ENCODE results near the gene FBXL20. TPM values are rescaled to one million over a fixed set of nuclear protein-coding genes. Genes with fewer than 3 reads are reported as not detected.
"Not testable (repeated sequence)": the region's sequence is repeated elsewhere in the genome, so short reads cannot be mapped to it uniquely, and the experiment has no call there.

FBXL20 gene
- total RNA-seq, 1 donor from 2014 or later: 18.3 TPM

DNA sequence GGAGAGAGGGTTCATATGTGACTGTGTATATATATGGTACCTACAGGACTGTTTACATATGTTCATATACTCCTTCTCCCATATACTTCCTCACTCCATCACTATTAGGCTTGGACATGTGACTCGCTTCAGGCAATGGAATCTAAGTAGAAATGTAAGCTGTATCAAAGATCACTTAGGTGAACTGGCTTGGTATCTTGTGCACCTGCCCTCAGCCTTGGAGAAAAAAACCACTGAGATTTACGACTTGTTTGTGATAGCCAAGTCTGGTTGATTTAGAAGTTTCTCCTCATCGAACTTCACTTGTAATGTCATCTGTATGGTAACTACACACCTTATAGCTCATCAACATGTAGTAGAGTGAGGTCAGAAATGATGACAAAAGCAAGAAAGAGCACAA lies 59.9 kb downstream of the FBXL20 start:
- Histone ChIP-seq H3K27ac (ENCODE audit: low read depth, low read length) (no peak overlapping the region), H3K9me3 (ENCODE audit: insufficient read depth, low read depth, low read length) (no peaks in the 10 kb centered on the region), H3K4me3 (ENCODE audit: insufficient read depth, low read depth, low read length) (no peak overlapping the region), H3K4me2 (ENCODE audit: low read length) (no peak overlapping the region), H3K36me3 (ENCODE audit: insufficient read depth, low read length) (peaks cover 4% of the 10 kb centered on the region), H4K20me1 (ENCODE audit: insufficient read depth, low read length) (peaks cover 3% of the 10 kb centered on the region), H2AFZ (ENCODE audit: low read depth, low read length) (no peak overlapping the region), H3K79me2 (ENCODE audit: insufficient read depth, low read length) (no peaks in the 10 kb centered on the region), H3K9ac (ENCODE audit: low read length) (no peak overlapping the region), H3K4me1 (ENCODE audit: insufficient read depth, low read length) (no peaks in the 10 kb centered on the region), H3K27me3 (ENCODE audit: insufficient read depth, low read length) (no peaks in the 10 kb centered on the region)
- no peaks in the 10 kb centered on the region for H3K4me1 Mint-ChIP-seq (ENCODE audit: low read depth, unreplicated experiment)
- TF ChIP-seq, protein P1, sequence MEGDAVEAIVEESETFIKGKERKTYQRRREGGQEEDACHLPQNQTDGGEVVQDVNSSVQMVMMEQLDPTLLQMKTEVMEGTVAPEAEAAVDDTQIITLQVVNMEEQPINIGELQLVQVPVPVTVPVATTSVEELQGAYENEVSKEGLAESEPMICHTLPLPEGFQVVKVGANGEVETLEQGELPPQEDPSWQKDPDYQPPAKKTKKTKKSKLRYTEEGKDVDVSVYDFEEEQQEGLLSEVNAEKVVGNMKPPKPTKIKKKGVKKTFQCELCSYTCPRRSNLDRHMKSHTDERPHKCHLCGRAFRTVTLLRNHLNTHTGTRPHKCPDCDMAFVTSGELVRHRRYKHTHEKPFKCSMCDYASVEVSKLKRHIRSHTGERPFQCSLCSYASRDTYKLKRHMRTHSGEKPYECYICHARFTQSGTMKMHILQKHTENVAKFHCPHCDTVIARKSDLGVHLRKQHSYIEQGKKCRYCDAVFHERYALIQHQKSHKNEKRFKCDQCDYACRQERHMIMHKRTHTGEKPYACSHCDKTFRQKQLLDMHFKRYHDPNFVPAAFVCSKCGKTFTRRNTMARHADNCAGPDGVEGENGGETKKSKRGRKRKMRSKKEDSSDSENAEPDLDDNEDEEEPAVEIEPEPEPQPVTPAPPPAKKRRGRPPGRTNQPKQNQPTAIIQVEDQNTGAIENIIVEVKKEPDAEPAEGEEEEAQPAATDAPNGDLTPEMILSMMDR (IDR thresholded peaks at IDR 0.05; ENCODE audit: insufficient read depth, low read depth, low read length): no peak
- no peaks in the 10 kb centered on the region for H3K9me3 Mint-ChIP-seq (ENCODE audit: unreplicated experiment)
- no peak for FAIRE-seq
- H3K4me3 Mint-ChIP-seq (ENCODE audit: unreplicated experiment): no peak overlapping the region
- DNase-seq (ENCODE audit: low read depth): no peak
- no peak overlapping the region for H3K27ac Mint-ChIP-seq (ENCODE audit: unreplicated experiment)
- H3K27me3 Mint-ChIP-seq (ENCODE audit: low read depth, unreplicated experiment): no peaks in the 10 kb centered on the region
- H3K36me3 Mint-ChIP-seq (ENCODE audit: low read depth, unreplicated experiment): peaks cover 5% of the 10 kb centered on the region

DNA sequence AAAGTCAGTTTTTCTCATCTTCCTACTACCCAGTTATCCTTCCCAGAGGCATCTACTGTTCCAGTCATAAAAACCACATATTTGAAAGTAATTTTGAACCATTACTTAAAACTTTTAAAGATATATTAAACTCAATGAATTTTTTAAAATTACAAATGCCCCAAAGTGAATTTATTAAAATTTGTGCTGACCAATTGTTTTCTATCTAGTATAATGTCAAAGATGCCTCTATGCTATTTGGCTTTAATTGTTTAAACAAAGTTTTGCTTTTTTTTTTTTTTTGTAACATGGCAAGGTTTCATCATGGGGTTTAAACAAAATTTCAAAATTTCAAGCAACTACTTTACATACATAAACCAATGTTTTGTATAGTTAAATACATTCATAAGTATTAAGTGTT lies 60.7 kb downstream of the FBXL20 start:
- Mint-ChIP-seq H3K4me3 (ENCODE audit: unreplicated experiment) (no peak overlapping the region), H3K27ac (ENCODE audit: unreplicated experiment) (no peak overlapping the region), H3K4me1 (ENCODE audit: low read depth, unreplicated experiment) (no peaks in the 10 kb centered on the region), H3K27me3 (ENCODE audit: low read depth, unreplicated experiment) (no peaks in the 10 kb centered on the region), H3K36me3 (ENCODE audit: low read depth, unreplicated experiment) (peaks cover 9% of the 10 kb centered on the region), H3K9me3 (ENCODE audit: unreplicated experiment) (peaks cover 3% of the 10 kb centered on the region)
- peaks cover 4% of the 10 kb centered on the region for H3K36me3 ChIP-seq (ENCODE audit: insufficient read depth, low read length)
- peaks cover 3% of the 10 kb centered on the region for H4K20me1 ChIP-seq (ENCODE audit: insufficient read depth, low read length)
- H2AFZ ChIP-seq (ENCODE audit: low read depth, low read length): no peak overlapping the region
- H3K27me3 ChIP-seq (ENCODE audit: insufficient read depth, low read length): no peaks in the 10 kb centered on the region
- no peak overlapping the region for H3K27ac ChIP-seq (ENCODE audit: low read depth, low read length)
- H3K79me2 ChIP-seq (ENCODE audit: insufficient read depth, low read length): no peaks in the 10 kb centered on the region
- no peak overlapping the region for H3K4me3 ChIP-seq (ENCODE audit: insufficient read depth, low read depth, low read length)
- no peaks in the 10 kb centered on the region for H3K4me1 ChIP-seq (ENCODE audit: insufficient read depth, low read length)
- no peak for TF ChIP-seq EZH2 (IDR thresholded peaks at IDR 0.05; ENCODE audit: insufficient read depth, low read length)
- TF ChIP-seq, protein P1 (IDR thresholded peaks at IDR 0.05; ENCODE audit: insufficient read depth, low read depth, low read length): no peak
- no peaks in the 10 kb centered on the region for H3K9me3 ChIP-seq (ENCODE audit: insufficient read depth, low read depth, low read length)
- DNase-seq (ENCODE audit: low read depth) (no peak), FAIRE-seq (no peak)
- H3K9ac ChIP-seq (ENCODE audit: low read length): no peak overlapping the region
- H3K4me2 ChIP-seq (ENCODE audit: low read length): no peak overlapping the region

DNA sequence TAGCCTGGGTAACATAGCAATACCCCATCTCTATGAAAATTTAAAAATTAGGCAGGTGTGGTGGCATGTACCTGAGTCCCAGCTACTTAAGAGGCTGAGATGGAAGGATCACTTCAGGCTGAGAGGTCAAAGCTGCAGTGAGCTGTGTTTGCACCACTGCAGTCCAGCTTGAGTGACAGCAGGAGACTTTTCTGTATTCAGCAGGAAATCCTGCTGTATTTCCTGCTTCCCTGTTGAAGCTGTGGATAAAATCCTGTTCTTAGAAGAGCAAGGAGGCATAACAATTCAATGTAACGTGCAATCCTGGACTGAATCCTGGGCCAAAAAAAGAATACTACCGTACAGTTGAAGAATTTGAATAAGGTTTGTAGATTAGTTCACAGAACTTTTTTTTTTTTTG lies 62.2 kb downstream of the FBXL20 start:
- H3K4me3 Mint-ChIP-seq (ENCODE audit: unreplicated experiment): no peak overlapping the region
- Histone ChIP-seq H3K4me2 (ENCODE audit: low read length) (no peak overlapping the region), H4K20me1 (ENCODE audit: insufficient read depth, low read length) (no peaks in the 10 kb centered on the region), H3K4me3 (ENCODE audit: insufficient read depth, low read depth, low read length) (no peak overlapping the region), H3K36me3 (ENCODE audit: insufficient read depth, low read length) (peaks cover 4% of the 10 kb centered on the region), H3K27ac (ENCODE audit: low read depth, low read length) (no peak overlapping the region), H3K79me2 (ENCODE audit: insufficient read depth, low read length) (no peaks in the 10 kb centered on the region), H2AFZ (ENCODE audit: low read depth, low read length) (no peak overlapping the region), H3K9me3 (ENCODE audit: insufficient read depth, low read depth, low read length) (no peaks in the 10 kb centered on the region), H3K4me1 (ENCODE audit: insufficient read depth, low read length) (no peaks in the 10 kb centered on the region), H3K27me3 (ENCODE audit: insufficient read depth, low read length) (no peaks in the 10 kb centered on the region), H3K9ac (ENCODE audit: low read length) (no peak overlapping the region)
- peaks cover 15% of the 10 kb centered on the region for H3K36me3 Mint-ChIP-seq (ENCODE audit: low read depth, unreplicated experiment)
- H3K4me1 Mint-ChIP-seq (ENCODE audit: low read depth, unreplicated experiment): peaks cover 8% of the 10 kb centered on the region
- H3K9me3 Mint-ChIP-seq (ENCODE audit: unreplicated experiment): peaks cover 3% of the 10 kb centered on the region
- DNase-seq (ENCODE audit: low read depth) (no peak), FAIRE-seq (no peak)
- TF ChIP-seq EZH2 (IDR thresholded peaks at IDR 0.05; ENCODE audit: insufficient read depth, low read length): no peak
- H3K27ac Mint-ChIP-seq (ENCODE audit: unreplicated experiment): no peak overlapping the region
- no peaks in the 10 kb centered on the region for H3K27me3 Mint-ChIP-seq (ENCODE audit: low read depth, unreplicated experiment)

DNA sequence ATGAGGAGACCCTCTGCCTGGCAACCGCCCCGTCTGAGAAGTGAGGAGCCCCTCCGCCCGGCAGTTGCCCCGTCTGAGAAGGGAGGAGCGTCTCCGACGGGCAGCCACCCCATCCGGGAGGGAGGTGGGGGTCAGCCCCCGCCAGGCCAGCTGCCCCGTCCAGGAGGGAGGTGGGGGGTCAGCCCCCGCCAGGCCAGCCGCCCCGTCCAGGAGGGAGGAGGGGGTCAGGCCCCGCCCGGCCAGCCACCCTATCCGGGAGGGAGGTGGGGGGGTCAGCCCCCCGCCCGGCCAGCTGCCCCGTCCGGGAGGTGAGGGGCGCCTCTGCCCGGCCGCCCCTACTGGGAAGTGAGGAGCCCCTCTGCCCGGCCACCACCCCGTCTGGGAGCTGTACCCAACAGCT lies 63.8 kb downstream of the FBXL20 start:
- H3K4me3 Mint-ChIP-seq (ENCODE audit: unreplicated experiment); H3K9me3 Mint-ChIP-seq (ENCODE audit: unreplicated experiment); H4K20me1 ChIP-seq (ENCODE audit: insufficient read depth, low read length); DNase-seq (ENCODE audit: low read depth); FAIRE-seq; H3K27ac ChIP-seq (ENCODE audit: low read depth, low read length); H3K4me3 ChIP-seq (ENCODE audit: insufficient read depth, low read depth, low read length); H3K27me3 Mint-ChIP-seq (ENCODE audit: low read depth, unreplicated experiment); H3K36me3 ChIP-seq (ENCODE audit: insufficient read depth, low read length); H3K79me2 ChIP-seq (ENCODE audit: insufficient read depth, low read length); H3K4me2 ChIP-seq (ENCODE audit: low read length); H3K9me3 ChIP-seq (ENCODE audit: insufficient read depth, low read depth, low read length); H2AFZ ChIP-seq (ENCODE audit: low read depth, low read length); H3K9ac ChIP-seq (ENCODE audit: low read length); H3K27ac Mint-ChIP-seq (ENCODE audit: unreplicated experiment); H3K27me3 ChIP-seq (ENCODE audit: insufficient read depth, low read length); H3K4me1 ChIP-seq (ENCODE audit: insufficient read depth, low read length); H3K4me1 Mint-ChIP-seq (ENCODE audit: low read depth, unreplicated experiment): not testable (repeated sequence)
- peaks cover 17% of the 10 kb centered on the region for H3K36me3 Mint-ChIP-seq (ENCODE audit: low read depth, unreplicated experiment)

Data from astrocyte (in vitro differentiated cells and primary cell).